HG02623 (cell line): ENCODE data around the gene BSCL2.
"Not testable (repeated sequence)": the region's sequence is repeated elsewhere in the genome, so short reads cannot be mapped to it uniquely, and the experiment has no call there.

Source experiments
- ATAC-seq: cut with Tn5 transposase; IDR thresholded peaks from one replicate; pipeline ENCODE4 v1.9.1; 2021; ENCODE audit warnings: moderate library complexity; ENCODE audit not compliant: unreplicated experiment

Gene BSCL2

GRCh38 chr11:62719302-62719978 lies 12.2 kb upstream of the BSCL2 start:
- no peak for ATAC-seq

GRCh38 chr11:62716816-62717215 lies 9.6 kb upstream of the BSCL2 start:
- no peak for ATAC-seq

- ATAC-seq: no peak
These were observed 9.0 kb upstream of the BSCL2 start for GRCh38 chr11:62716206-62716605.

GRCh38 chr11:62715150-62716130 lies 8.2 kb upstream of the BSCL2 start:
- no peak for ATAC-seq

- ATAC-seq: no peak
These were observed 6.1 kb upstream of the BSCL2 start for GRCh38 chr11:62713343-62713742.

GRCh38 chr11:62712861-62713260 lies 5.6 kb upstream of the BSCL2 start:
- no peak for ATAC-seq

- no peak for ATAC-seq
These were observed 5.1 kb upstream of the BSCL2 start for GRCh38 chr11:62712276-62712812.

GRCh38 chr11:62710001-62710345 lies 2.7 kb upstream of the BSCL2 start:
- no peak for ATAC-seq

- peak; percentile 61 for ATAC-seq
These were observed 2.2 kb upstream of the BSCL2 start for GRCh38 chr11:62709247-62710000.

- ATAC-seq: no peak
These were observed 1.6 kb upstream of the BSCL2 start for GRCh38 chr11:62708793-62709192.

- no peak for ATAC-seq
These were observed 1.2 kb upstream of the BSCL2 start for GRCh38 chr11:62708392-62708791.

GRCh38 chr11:62706850-62707247 lies 375 bp downstream of the BSCL2 start:
- no peak for ATAC-seq

GRCh38 chr11:62705880-62706849 lies 1.1 kb downstream of the BSCL2 start:
- ATAC-seq: peak; percentile 59

- no peak for ATAC-seq
These were observed 1.8 kb downstream of the BSCL2 start for GRCh38 chr11:62705413-62705812.

GRCh38 chr11:62703921-62704320 lies 3.3 kb downstream of the BSCL2 start:
- not testable (repeated sequence) for ATAC-seq

GRCh38 chr11:62702246-62702645 lies 5.0 kb downstream of the BSCL2 start:
- no peak for ATAC-seq

- no peak for ATAC-seq
These were observed 12.6 kb downstream of the BSCL2 start for GRCh38 chr11:62694455-62695167.

GRCh38 chr11:62693624-62694023 lies 13.6 kb downstream of the BSCL2 start:
- ATAC-seq: not testable (repeated sequence)

- no peak for ATAC-seq
These were observed 17.6 kb downstream of the BSCL2 start, which contains the start of gene LRRN4CL for GRCh38 chr11:62689421-62690183. TSS of gene LRRN4CL (minus strand) at chr11:62689530. CDS start at chr11:62688508, 1,022 bp downstream.
